Peyer's patch (tissue), 4 donors: ENCODE measurements around the gene CATSPERZ.
"Not testable (repeated sequence)": the region's sequence is repeated elsewhere in the genome, so short reads cannot be mapped to it uniquely, and the experiment has no call there.

Experiments used
- POLR2A ChIP-seq, 2 donors: fragments of 450-650 bp; IDR thresholded peaks; one replicate each; pipeline ENCODE4 v1.5.1; 2017; ENCODE audit warnings: antibody characterized with exemption in 2 of 2, mild to moderate bottlenecking in 2 of 2, moderate library complexity in 2 of 2
- TF ChIP-seq, protein P1 (sequence below), 6 experiments: fragments of 450-650 bp in 4 of 6; fragments of 200-600 bp in 2 of 6; sonication (generic) in 1 of 6; IDR thresholded peaks; one replicate each; pipeline ENCODE4 v1.5.1; 2017 to 2019; ENCODE audit warnings: antibody characterized with exemption in 6 of 6, mild to moderate bottlenecking in 3 of 6, moderate library complexity in 1 of 6

DNA sequence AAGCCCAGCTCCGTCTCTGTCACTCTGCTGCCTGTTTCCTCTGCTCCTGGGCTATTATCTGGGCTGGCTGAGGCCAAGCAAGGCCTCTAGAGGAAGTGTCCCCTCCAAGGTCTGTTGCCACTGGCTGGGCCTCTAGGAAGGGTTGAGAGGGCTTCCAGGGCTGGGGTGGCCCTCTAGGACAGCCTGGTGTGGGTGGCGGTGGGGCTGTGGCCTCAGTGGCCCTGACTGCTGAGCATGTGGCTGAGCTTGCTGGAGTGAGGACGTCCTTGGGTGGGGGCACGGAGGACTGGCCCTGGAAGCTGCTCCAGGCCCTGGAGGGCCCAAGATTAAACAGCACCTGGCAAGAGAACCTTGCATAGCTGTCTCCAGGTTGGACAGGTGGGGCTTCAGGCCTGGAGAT, 23.8 kb downstream of the CATSPERZ start:
- TF ChIP-seq, protein P1, sequence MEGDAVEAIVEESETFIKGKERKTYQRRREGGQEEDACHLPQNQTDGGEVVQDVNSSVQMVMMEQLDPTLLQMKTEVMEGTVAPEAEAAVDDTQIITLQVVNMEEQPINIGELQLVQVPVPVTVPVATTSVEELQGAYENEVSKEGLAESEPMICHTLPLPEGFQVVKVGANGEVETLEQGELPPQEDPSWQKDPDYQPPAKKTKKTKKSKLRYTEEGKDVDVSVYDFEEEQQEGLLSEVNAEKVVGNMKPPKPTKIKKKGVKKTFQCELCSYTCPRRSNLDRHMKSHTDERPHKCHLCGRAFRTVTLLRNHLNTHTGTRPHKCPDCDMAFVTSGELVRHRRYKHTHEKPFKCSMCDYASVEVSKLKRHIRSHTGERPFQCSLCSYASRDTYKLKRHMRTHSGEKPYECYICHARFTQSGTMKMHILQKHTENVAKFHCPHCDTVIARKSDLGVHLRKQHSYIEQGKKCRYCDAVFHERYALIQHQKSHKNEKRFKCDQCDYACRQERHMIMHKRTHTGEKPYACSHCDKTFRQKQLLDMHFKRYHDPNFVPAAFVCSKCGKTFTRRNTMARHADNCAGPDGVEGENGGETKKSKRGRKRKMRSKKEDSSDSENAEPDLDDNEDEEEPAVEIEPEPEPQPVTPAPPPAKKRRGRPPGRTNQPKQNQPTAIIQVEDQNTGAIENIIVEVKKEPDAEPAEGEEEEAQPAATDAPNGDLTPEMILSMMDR (IDR thresholded peaks at IDR 0.05): not testable (repeated sequence)
- TF ChIP-seq POLR2A (IDR thresholded peaks at IDR 0.05): not testable (repeated sequence)
